ENCODE measurements around the gene CD99L2. TPM values are rescaled to one million over a fixed set of nuclear protein-coding genes. Genes with fewer than 3 reads are reported as not detected.

CD99L2 gene
- total RNA-seq, 2 experiments from 2014 or later: 19.7 to 19.8 TPM

DNA sequence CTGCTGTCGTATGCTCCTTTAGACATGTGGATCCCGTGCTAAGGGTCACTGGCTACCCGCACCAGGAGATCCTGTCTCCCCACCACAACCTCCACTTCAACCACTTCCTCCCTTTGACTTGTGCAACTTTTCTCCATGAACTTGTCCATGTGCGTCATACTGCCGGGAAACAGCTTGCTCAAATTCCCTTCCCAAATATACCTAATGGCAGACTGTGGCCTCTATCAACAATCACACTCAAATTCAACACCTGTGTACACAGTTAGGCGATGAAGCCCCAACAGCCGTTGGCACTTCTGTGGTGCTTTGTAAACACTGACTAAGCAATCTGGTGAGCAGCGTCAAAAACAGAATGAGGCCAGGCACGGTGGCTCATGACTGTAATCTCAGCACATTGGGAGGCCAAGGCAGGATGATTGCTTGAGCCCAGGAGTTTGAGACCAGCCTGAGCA, 49.5 kb downstream of the CD99L2 start:
- peaks cover 6% of the 10 kb centered on the region for H3K4me1 Mint-ChIP-seq (ENCODE audit: low read depth)
- H3K9me3 Mint-ChIP-seq (ENCODE audit: insufficient read depth): no peaks in the 10 kb centered on the region
- ATAC-seq (no peak), DNase-seq (no peak)
- peak overlapping the region; percentile 74 for H3K27ac Mint-ChIP-seq
- H3K27me3 Mint-ChIP-seq (ENCODE audit: low read depth): no peaks in the 10 kb centered on the region
- H3K36me3 Mint-ChIP-seq (ENCODE audit: low read depth): peaks cover 11% of the 10 kb centered on the region
- H3K4me3 Mint-ChIP-seq: no peak overlapping the region
- CTCF ChIA-PET: no interaction called here
- POLR2A ChIA-PET: no interaction called here

DNA sequence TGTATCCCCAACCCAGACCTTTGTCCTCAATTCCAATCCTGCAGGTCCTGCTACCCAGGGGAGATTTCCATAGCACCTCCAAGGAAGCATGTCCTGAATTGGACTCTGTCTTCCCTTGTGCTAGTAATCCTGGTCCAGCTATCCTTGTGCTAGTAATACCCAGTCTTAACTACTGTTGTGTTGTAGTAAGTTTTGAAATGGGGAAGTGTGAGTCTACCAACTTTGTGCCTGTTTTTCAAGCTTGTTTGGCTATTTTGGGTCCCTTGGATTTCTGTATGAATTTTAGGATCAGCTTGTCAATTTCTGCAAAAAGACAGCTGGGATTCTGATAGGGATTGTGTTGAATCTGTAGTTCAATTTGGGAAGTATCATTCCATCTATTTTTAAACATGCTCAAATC, 51.4 kb downstream of the CD99L2 start:
- CTCF ChIA-PET: interaction anchor here (1.2 kb wide), 1 partner anchor 22 kb away, joined by 3 read pairs; no protein-coding TSS in a partner anchor
- Mint-ChIP-seq H3K4me1 (ENCODE audit: low read depth) (peaks cover 6% of the 10 kb centered on the region), H3K27me3 (ENCODE audit: low read depth) (no peaks in the 10 kb centered on the region), H3K27ac (no peak overlapping the region), H3K4me3 (no peak overlapping the region), H3K9me3 (ENCODE audit: insufficient read depth) (no peaks in the 10 kb centered on the region), H3K36me3 (ENCODE audit: low read depth) (peaks cover 9% of the 10 kb centered on the region)
- ATAC-seq: no peak
- POLR2A ChIA-PET: no interaction called here
- DNase-seq: no peak

DNA sequence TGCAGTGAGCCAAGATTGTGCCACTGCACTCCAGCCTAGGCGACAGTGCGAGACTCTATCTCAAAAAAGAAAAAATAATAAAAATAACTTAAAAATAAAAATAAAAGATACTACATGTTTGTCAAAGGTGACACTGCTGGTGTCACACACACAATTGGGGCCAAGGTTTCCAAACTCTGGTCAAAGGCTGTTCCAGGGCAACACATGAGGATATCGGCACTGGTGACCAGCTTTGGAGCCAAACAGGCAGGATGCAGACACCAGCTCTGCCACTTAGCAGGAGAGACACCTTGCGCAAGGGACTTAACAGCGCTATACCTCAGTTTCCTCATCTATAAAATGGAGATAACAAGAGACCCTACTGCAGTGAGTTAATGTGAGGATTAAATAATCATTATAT, 52.3 kb downstream of the CD99L2 start:
- no peak for ATAC-seq
- no peak overlapping the region for H3K4me3 Mint-ChIP-seq
- no peaks in the 10 kb centered on the region for H3K27me3 Mint-ChIP-seq (ENCODE audit: low read depth)
- peaks cover 6% of the 10 kb centered on the region for H3K4me1 Mint-ChIP-seq (ENCODE audit: low read depth)
- DNase-seq: no peak
- peaks cover 5% of the 10 kb centered on the region for H3K36me3 Mint-ChIP-seq (ENCODE audit: low read depth)
- H3K9me3 Mint-ChIP-seq (ENCODE audit: insufficient read depth): no peaks in the 10 kb centered on the region
- no peak overlapping the region for H3K27ac Mint-ChIP-seq
- POLR2A ChIA-PET: no interaction called here
- CTCF ChIA-PET: interaction anchor here (1.2 kb wide), 1 partner anchor 21 kb away, joined by 3 read pairs; no protein-coding TSS in a partner anchor

DNA sequence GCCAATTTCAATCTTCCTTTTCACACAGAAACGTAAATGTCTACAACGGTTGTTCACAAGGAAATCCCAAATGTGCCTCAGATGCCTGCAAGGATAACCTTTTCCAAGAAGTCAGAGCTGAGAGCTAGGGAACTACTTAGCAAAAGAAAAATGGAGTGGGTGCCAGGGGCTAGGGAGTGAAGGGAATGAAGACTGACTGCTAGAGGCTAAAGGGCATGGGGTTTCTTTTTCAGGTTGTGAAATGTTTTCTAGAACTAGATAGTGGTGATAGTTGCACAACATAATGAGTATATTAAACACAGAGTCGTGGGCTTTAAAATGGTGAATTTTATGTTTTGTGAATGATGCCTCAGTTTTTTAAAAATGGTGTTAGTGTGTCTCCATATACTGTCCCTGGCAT, 53.4 kb downstream of the CD99L2 start:
- Mint-ChIP-seq H3K36me3 (ENCODE audit: low read depth) (peaks cover 5% of the 10 kb centered on the region), H3K9me3 (ENCODE audit: insufficient read depth) (no peaks in the 10 kb centered on the region), H3K27me3 (ENCODE audit: low read depth) (no peaks in the 10 kb centered on the region), H3K27ac (no peak overlapping the region), H3K4me3 (no peak overlapping the region), H3K4me1 (ENCODE audit: low read depth) (peaks cover 6% of the 10 kb centered on the region)
- DNase-seq (no peak), ATAC-seq (no peak)
- POLR2A ChIA-PET: no interaction called here
- CTCF ChIA-PET: no interaction called here

DNA sequence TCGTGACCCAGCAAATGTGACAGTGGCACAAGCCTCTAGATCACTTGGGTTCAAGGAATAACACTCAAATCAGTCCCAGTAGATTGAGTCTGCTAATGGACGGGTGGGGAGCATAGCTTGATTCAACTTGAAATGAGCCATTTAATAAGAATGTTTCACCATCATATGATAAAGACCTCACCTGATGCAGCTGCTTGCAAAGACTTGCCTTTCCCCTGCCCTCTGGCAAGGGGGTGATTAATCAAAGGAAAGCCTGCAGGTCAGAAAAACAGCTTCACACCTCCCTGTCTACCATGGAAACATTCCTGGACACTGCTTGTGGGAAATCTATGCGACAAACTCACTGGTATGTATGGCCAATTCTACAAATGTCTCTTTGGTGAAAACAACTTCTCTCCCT, 54.5 kb downstream of the CD99L2 start:
- POLR2A ChIA-PET: no interaction called here
- no peak overlapping the region for H3K27ac Mint-ChIP-seq
- H3K4me3 Mint-ChIP-seq: no peak overlapping the region
- DNase-seq (no peak), ATAC-seq (no peak)
- H3K27me3 Mint-ChIP-seq (ENCODE audit: low read depth): no peaks in the 10 kb centered on the region
- no peaks in the 10 kb centered on the region for H3K9me3 Mint-ChIP-seq (ENCODE audit: insufficient read depth)
- CTCF ChIA-PET: no interaction called here
- peaks cover 5% of the 10 kb centered on the region for H3K36me3 Mint-ChIP-seq (ENCODE audit: low read depth)
- H3K4me1 Mint-ChIP-seq (ENCODE audit: low read depth): peaks cover 5% of the 10 kb centered on the region

DNA sequence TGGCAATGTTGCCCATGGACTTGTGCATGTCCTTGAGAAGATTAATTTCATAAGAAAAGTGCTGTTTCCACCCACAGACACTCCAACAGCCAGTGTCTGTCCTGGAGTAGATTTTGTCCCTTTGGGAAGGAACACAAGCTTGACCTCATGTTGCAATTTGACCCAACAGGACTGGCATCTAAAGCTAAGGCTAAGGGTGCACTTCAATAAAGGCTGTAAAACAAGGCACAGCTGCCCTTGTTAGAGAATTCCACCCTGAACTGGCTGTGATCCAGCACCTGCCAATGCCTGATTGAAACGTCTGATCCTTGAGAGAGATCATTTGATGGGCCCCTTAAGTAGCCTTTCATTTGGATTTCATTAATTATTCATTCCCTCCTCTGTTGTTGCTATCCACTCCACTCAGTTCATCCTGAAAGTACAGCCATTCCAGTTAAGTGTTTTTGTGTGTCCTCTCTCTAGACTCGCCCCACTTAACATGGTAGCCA, 56.2 kb downstream of the CD99L2 start:
- Mint-ChIP-seq H3K4me1 (ENCODE audit: low read depth) (peaks cover 6% of the 10 kb centered on the region), H3K4me3 (no peak overlapping the region), H3K9me3 (ENCODE audit: insufficient read depth) (no peaks in the 10 kb centered on the region), H3K27ac (no peak overlapping the region), H3K36me3 (ENCODE audit: low read depth) (peaks cover 2% of the 10 kb centered on the region), H3K27me3 (ENCODE audit: low read depth) (no peaks in the 10 kb centered on the region)
- ATAC-seq (no peak), DNase-seq (no peak)
- POLR2A ChIA-PET: no interaction called here
- CTCF ChIA-PET: no interaction called here

DNA sequence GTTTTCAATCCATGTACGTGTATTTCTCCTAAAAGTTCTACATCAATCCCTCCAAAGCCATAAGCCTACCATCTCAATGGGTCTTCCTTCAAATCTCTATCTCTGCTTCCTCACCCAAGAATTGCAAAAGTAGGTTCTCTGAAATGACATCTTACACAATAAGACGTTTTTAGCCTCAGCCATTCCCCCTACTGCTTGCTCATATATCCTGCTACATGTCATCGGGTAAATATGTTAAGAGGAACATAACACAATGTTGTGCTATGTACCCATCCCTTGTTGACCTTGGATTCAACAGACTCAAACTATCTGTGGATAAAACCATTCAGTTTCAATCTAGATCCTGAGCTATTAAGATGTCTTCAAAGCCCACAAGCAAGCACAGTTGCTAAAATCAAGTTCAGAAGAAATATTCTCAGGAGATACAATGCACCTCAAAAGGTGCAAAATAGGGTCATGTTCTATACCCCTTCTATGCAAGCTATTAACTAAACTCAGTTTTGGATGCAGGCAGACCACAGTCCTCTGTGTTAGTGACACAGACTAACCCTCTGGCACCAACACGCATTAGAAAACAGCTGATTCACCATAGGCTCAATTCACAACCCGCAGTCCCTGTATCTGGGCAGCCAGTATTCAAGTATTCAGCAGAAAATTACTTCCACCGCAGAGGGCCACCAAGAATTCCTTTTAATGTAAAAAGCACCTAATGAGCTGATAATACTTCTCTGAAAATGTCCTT, 56.8 kb downstream of the CD99L2 start:
- Mint-ChIP-seq H3K27me3 (ENCODE audit: low read depth) (no peaks in the 10 kb centered on the region), H3K36me3 (ENCODE audit: low read depth) (peaks cover 2% of the 10 kb centered on the region), H3K9me3 (ENCODE audit: insufficient read depth) (no peaks in the 10 kb centered on the region), H3K4me1 (ENCODE audit: low read depth) (peaks cover 6% of the 10 kb centered on the region), H3K4me3 (no peak overlapping the region), H3K27ac (no peak overlapping the region)
- POLR2A ChIA-PET: no interaction called here
- DNase-seq (no peak), ATAC-seq (no peak)
- CTCF ChIA-PET: no interaction called here

DNA sequence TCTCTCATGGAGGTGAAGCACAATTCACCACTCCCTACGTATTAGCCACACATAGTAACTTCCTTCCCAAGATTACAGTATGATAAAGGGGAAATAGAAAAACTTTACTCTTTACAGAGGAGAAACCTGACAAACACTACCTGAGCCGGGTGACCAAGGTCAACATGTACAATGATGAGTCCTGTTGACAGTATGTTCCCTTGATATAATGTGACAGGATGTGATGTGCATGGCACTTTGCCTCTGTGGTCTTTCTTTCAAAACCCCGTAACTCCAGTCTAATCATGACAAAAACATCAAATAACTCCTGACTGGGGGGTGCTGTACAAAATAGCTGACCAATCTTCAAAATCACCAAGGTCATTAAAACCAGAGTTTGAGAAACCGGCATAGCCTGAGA, 60.6 kb downstream of the CD99L2 start:
- Mint-ChIP-seq H3K27ac (no peak overlapping the region), H3K4me3 (no peak overlapping the region), H3K36me3 (ENCODE audit: low read depth) (peaks cover 8% of the 10 kb centered on the region), H3K27me3 (ENCODE audit: low read depth) (no peaks in the 10 kb centered on the region), H3K9me3 (ENCODE audit: insufficient read depth) (no peaks in the 10 kb centered on the region), H3K4me1 (ENCODE audit: low read depth) (peaks cover 10% of the 10 kb centered on the region)
- ChIA-PET CTCF (no interaction called here), POLR2A (no interaction called here)
- ATAC-seq (no peak), DNase-seq (no peak)

DNA sequence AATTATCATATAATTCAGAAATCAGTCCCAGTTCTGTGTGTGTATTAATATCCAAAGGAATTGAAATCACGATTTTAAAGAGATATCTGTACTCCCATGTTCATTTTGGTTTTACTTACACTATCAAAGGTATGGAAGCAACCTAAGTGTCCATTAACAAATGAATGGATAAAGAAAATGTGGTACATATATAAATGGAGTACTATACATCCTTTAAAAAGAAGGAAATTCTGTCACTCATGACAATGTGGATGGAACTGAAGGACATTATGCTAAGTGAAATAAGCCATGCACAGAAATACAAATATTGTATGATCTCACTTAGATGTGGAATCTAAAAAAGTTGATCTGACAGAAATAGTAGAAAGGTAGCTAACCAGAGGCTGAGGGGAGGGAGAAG, 63.8 kb downstream of the CD99L2 start:
- POLR2A ChIA-PET: no interaction called here
- H3K4me1 Mint-ChIP-seq (ENCODE audit: low read depth): peaks cover 10% of the 10 kb centered on the region
- no peaks in the 10 kb centered on the region for H3K27me3 Mint-ChIP-seq (ENCODE audit: low read depth)
- ATAC-seq (no peak), DNase-seq (no peak)
- H3K4me3 Mint-ChIP-seq: no peak overlapping the region
- H3K27ac Mint-ChIP-seq: no peak overlapping the region
- H3K9me3 Mint-ChIP-seq (ENCODE audit: insufficient read depth): no peaks in the 10 kb centered on the region
- CTCF ChIA-PET: no interaction called here
- H3K36me3 Mint-ChIP-seq (ENCODE audit: low read depth): peaks cover 8% of the 10 kb centered on the region

DNA sequence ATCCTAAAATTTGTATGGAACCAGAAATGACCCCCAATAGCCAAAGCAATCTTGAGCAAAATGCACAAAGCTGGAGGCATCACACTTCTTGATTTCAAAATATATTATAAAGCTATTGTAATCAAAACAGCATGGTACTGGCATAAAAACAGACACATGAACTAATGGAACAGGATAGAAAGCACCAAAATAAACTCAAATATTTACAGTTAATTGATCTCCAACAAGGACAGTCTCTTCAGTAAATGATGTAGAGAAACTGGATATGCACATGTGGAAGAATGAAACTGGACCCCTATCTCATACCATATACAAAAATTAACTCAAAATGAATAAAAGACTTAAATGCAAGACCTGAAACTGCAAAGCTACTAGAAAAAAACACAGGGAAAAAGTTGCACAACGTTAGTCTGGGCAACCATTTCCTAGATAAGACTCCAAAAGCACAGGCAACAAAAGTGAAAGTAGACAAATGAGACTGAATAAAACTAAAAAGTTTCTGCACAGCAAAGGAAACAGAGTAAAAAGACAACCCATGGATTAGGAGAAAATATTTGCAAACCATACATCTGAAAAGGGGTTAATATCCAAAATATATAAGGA, 64.9 kb downstream of the CD99L2 start:
- Mint-ChIP-seq H3K9me3 (ENCODE audit: insufficient read depth) (no peaks in the 10 kb centered on the region), H3K36me3 (ENCODE audit: low read depth) (peaks cover 11% of the 10 kb centered on the region), H3K4me1 (ENCODE audit: low read depth) (peaks cover 10% of the 10 kb centered on the region), H3K27ac (peak overlapping the region; percentile 28), H3K27me3 (ENCODE audit: low read depth) (no peaks in the 10 kb centered on the region), H3K4me3 (no peak overlapping the region)
- ChIA-PET POLR2A (no interaction called here), CTCF (no interaction called here)
- DNase-seq (no peak), ATAC-seq (no peak)

DNA sequence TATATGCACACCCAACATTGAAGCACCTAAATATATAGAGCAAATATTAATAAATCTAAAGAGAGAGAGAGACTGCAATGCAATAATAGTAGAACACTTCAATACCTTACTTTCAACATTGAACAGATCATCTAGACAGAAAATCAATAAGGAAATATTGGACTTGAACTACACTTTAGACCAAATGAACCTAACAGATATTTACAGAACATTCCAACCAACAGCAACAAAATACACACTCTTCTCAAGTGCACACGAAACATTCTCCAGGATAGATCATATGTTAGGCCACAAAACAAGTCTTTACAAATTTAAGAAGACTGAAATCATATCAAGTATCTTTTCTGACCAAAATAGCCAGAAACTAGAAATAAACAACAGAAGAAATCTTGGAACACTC, 66.6 kb downstream of the CD99L2 start:
- ChIA-PET POLR2A (no interaction called here), CTCF (no interaction called here)
- Mint-ChIP-seq H3K27me3 (ENCODE audit: low read depth) (no peaks in the 10 kb centered on the region), H3K4me3 (no peak overlapping the region), H3K36me3 (ENCODE audit: low read depth) (peaks cover 21% of the 10 kb centered on the region), H3K27ac (no peak overlapping the region), H3K9me3 (ENCODE audit: insufficient read depth) (no peaks in the 10 kb centered on the region), H3K4me1 (ENCODE audit: low read depth) (peaks cover 4% of the 10 kb centered on the region)
- DNase-seq: no peak
- no peak for ATAC-seq

DNA sequence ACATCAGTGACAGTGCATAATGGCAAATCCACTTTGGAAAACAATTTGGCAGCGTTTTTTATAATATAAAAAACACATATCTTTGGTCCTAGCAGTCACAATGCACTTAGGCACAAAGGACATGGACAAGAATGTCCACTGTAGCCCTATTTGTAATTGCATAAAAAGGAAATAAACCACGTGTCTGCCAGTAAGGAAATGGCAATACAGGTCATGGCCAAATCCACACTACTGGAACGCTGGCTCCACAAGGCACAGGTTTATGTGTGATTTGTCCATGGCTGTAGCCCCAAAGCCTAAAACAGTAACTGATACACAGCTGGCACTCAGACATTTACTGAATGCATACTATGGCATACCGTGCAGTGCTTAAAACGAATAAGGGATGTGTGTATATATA, 69.7 kb downstream of the CD99L2 start:
- ATAC-seq (no peak), DNase-seq (no peak)
- peaks cover 2% of the 10 kb centered on the region for H3K4me1 Mint-ChIP-seq (ENCODE audit: low read depth)
- ChIA-PET POLR2A (no interaction called here), CTCF (no interaction called here)
- no peaks in the 10 kb centered on the region for H3K27me3 Mint-ChIP-seq (ENCODE audit: low read depth)
- H3K4me3 Mint-ChIP-seq: no peak overlapping the region
- H3K27ac Mint-ChIP-seq: no peak overlapping the region
- H3K36me3 Mint-ChIP-seq (ENCODE audit: low read depth): peaks cover 24% of the 10 kb centered on the region
- no peaks in the 10 kb centered on the region for H3K9me3 Mint-ChIP-seq (ENCODE audit: insufficient read depth)
